Mucosa of descending colon (tissue), 3 donors: Measurements from ENCODE around the gene GC. TPM values are rescaled to one million over a fixed set of nuclear protein-coding genes. Genes with fewer than 3 reads are reported as not detected.

Experiments used
- ATAC-seq: fragments of 200-7000 bp; cut with Tn5 transposase; one replicate; pipeline ENCODE4 v1.9.1; 2020; ENCODE audit warnings: mild to moderate bottlenecking, moderate library complexity
- DNase-seq, 3 donors: peaks; one replicate each; pipeline ENCODE4 v3.0.0-alpha.2; 2020
- H3K36me3 ChIP-seq: fragments of 200-600 bp; one replicate; pipeline ENCODE4 v1.8.0; 2021; ENCODE audit warnings: low read depth, mild to moderate bottlenecking
- H3K4me1 ChIP-seq: fragments of 200-600 bp; one replicate; pipeline ENCODE4 v1.8.0; 2021; ENCODE audit warnings: low read depth, mild to moderate bottlenecking
- H3K4me3 ChIP-seq: fragments of 200-600 bp; one replicate; pipeline ENCODE4 v1.8.0; 2021; ENCODE audit warnings: mild to moderate bottlenecking
- H3K9me3 ChIP-seq: fragments of 200-600 bp; one replicate; pipeline ENCODE4 v1.8.0; 2021; ENCODE audit warnings: mild to moderate bottlenecking
- intact Hi-C, 2 donors: fragments of 100-400 bp; cut with DNase I in 1 of 2; cut with micrococcal nuclease in 1 of 2; formaldehyde crosslinking; loops; one replicate each; pipeline versions ENCODE4 v1.11.0 to v1.11.1; 2022; cut with DNase I, micrococcal nuclease
- total RNA-seq, 3 donors: library from RNA; stranded (reverse); fragmentation: NEBNext Ultra II Directional in 2 of 3; extraction: Animal tissue kit (Norgen Biotek cat#: 25700) in 2 of 3; gene quantifications; one replicate each; pipeline versions ENCODE4 v1.2.1 to v1.2.4, GENCODE V29; 2021 to 2023
- TF ChIP-seq, protein P1 (sequence below): fragments of 200-600 bp; IDR thresholded peaks from one replicate; pipeline ENCODE4 v1.8.0; 2022; ENCODE audit warnings: antibody characterized with exemption, mild to moderate bottlenecking
- donor health status: DM: no; HTN: no; CAD: no; lungs with moderate emphysema.
- donor health status: DM: no; HTN: no; CAD: no.
- donor health status: DM: no; HTN: yes; CAD: no.

Gene GC
- total RNA-seq, 3 donors from 2014 or later, result 0.29 TPM; not detected in 2

DNA sequence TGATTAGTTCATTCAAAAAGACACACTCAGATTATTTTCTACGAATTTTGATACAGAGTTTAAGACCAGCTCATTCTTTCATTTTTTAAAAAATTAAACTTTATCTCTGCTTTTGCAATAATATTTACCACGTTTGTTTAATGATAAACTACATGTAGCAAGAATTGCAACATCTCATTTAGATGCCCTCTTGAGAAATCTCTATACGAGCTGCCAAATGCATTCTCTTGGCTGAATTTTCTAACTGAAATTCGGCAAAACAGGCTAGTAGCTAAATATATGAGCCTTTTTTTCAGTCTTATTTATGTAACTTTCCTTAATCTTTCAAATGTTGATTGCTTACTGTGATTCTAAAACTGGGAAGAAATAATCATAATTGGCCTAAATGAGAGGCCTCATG is 2.1 kb upstream of the GC start:
- no peaks in the 10 kb centered on the region for H3K36me3 ChIP-seq
- ATAC-seq, result no peak
- no peak for DNase-seq
- intact Hi-C loops, result no loop called here
- TF ChIP-seq, protein P1, sequence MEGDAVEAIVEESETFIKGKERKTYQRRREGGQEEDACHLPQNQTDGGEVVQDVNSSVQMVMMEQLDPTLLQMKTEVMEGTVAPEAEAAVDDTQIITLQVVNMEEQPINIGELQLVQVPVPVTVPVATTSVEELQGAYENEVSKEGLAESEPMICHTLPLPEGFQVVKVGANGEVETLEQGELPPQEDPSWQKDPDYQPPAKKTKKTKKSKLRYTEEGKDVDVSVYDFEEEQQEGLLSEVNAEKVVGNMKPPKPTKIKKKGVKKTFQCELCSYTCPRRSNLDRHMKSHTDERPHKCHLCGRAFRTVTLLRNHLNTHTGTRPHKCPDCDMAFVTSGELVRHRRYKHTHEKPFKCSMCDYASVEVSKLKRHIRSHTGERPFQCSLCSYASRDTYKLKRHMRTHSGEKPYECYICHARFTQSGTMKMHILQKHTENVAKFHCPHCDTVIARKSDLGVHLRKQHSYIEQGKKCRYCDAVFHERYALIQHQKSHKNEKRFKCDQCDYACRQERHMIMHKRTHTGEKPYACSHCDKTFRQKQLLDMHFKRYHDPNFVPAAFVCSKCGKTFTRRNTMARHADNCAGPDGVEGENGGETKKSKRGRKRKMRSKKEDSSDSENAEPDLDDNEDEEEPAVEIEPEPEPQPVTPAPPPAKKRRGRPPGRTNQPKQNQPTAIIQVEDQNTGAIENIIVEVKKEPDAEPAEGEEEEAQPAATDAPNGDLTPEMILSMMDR, result no peak
- no peaks in the 10 kb centered on the region for H3K9me3 ChIP-seq
- no peaks in the 10 kb centered on the region for H3K4me1 ChIP-seq
- no peak overlapping the region for H3K4me3 ChIP-seq

DNA sequence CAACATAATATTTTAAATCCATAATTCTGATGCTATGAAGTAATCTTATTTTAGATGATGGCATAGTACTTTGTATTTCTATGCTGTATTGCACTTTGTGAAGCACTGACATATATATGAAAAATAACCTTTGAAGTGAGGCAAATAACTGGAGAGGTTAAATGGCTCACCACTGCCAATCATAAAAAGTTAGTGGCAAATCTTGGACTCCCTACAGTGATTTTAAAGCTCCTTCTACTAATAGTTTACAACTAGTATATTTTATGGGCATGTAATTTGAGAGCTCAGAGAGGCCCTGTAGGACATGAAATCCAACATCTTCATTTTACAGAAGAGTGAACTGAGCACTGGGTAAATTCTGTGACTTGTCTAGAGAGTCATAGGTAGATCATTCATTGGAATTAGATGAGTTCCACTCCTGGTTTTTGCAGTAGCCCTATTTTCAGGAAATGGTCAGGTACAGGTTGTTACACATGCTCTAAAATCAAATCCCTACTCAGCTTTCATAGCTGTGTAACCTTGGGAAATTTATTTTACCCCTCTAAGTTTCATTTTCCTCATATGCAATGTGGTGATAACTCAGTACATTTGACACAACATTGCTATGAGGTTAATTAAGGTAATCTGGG is 804 bp upstream of the GC start:
- intact Hi-C loops, result no loop called here
- H3K9me3 ChIP-seq, result no peaks in the 10 kb centered on the region
- no peaks in the 10 kb centered on the region for H3K4me1 ChIP-seq
- no peaks in the 10 kb centered on the region for H3K36me3 ChIP-seq
- ATAC-seq, result no peak
- H3K4me3 ChIP-seq, result no peak overlapping the region
- no peak for DNase-seq
- TF ChIP-seq, protein P1, result no peak

DNA sequence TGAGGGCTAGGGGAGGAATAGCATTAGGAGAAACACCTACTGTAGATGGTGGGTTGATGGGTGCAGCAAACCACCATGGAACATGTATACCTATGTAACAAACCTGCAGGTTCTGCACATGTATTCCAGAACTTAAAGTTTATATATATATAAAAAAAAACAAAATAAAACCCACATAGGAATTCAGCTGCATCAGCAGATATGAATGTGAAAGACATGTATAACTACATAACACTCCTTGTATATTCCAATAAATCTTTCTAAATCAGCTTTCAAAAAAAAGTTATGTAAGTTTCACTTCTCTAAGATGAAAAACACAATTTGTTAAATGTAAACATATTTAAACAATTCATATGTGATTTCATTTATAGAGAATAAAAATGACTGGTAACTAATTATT is 6.0 kb downstream of the GC start:
- DNase-seq (no peak), ATAC-seq (no peak)
- H3K4me1 ChIP-seq, result no peaks in the 10 kb centered on the region
- intact Hi-C loops, result no loop called here
- TF ChIP-seq, protein P1, result no peak
- no peaks in the 10 kb centered on the region for H3K9me3 ChIP-seq
- no peaks in the 10 kb centered on the region for H3K36me3 ChIP-seq
- no peak overlapping the region for H3K4me3 ChIP-seq

DNA sequence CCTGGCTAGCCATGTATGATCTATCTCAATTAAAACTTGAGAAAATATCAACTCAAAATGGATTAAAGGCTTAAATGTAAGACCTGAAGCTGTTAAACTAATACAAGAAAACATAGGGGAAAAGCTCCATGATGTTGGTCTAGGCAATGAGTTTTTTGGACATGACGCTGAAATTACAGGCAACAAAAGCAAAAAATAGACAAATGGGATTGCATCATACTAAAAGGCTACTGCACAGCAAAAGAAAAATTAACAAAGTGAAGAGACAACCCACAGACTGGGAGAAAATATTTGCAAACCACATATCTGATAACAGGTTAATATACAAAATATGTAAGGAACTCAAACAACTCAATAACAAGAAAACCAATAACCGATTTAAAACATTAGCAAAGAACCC is 8.4 kb downstream of the GC start:
- TF ChIP-seq, protein P1, result no peak
- DNase-seq (no peak), ATAC-seq (no peak)
- no peak overlapping the region for H3K4me3 ChIP-seq
- no peaks in the 10 kb centered on the region for H3K9me3 ChIP-seq
- no peaks in the 10 kb centered on the region for H3K4me1 ChIP-seq
- intact Hi-C loops, result no loop called here
- H3K36me3 ChIP-seq, result no peaks in the 10 kb centered on the region

DNA sequence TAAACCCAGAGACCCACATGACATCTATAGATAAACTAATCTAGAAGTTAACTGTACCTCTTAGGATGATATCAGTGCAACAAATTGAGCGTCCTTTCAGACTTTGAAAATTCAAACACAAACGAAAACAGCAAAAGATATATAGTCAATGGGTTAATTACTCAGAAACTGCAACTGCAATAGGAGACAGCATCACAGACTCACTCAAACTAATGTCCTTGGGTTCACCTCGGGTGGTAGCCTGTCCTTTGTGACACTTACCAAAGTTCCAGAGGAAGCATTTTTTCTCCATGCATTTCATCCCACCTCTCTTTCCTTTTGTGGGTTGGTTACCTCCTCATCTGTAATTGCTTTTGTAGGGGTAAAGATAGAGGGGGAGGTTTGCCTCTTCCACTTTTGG is 9.7 kb downstream of the GC start:
- Histone ChIP-seq H3K36me3 (no peaks in the 10 kb centered on the region), H3K4me1 (no peaks in the 10 kb centered on the region), H3K4me3 (no peak overlapping the region), H3K9me3 (no peaks in the 10 kb centered on the region)
- TF ChIP-seq, protein P1, result no peak
- no peak for DNase-seq
- no peak for ATAC-seq
- intact Hi-C loops, result no loop called here

DNA sequence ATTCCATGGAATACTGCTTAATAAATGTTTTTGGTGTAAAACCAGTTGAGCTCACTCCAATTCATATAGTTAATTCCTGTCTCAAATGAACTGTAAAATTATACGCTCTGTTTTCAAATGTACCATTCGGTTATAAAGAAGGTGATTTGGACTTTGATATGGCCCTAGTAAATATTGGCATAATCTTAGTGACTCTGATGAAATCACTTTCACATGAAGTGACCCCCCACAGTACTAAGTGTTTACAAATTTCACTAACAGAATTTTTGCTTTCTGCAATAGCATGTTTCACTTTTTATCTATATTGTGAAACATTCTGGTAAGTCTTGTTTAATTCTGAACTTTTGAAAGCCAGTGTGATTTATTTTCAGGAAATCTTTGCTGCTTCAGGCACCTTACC is 10.9 kb downstream of the GC start:
- H3K4me3 ChIP-seq, result no peak overlapping the region
- no peak for ATAC-seq

More for the DNA sequence above, 10.9 kb downstream of the GC start:
- intact Hi-C loops, result no loop called here
- no peaks in the 10 kb centered on the region for H3K4me1 ChIP-seq
- no peaks in the 10 kb centered on the region for H3K36me3 ChIP-seq
- TF ChIP-seq, protein P1, result no peak
- no peaks in the 10 kb centered on the region for H3K9me3 ChIP-seq
- no peak for DNase-seq
